NCI-H2029 (cell line): ENCODE results near the gene PLEKHA4.
"Not testable (repeated sequence)": the region's sequence is repeated elsewhere in the genome, so short reads cannot be mapped to it uniquely, and the experiment has no call there.

Experiments
- DNase-seq: peaks from one replicate; lab custom pipeline; 2025; lab: John Stamatoyannopoulos, UW

Gene PLEKHA4

DNA sequence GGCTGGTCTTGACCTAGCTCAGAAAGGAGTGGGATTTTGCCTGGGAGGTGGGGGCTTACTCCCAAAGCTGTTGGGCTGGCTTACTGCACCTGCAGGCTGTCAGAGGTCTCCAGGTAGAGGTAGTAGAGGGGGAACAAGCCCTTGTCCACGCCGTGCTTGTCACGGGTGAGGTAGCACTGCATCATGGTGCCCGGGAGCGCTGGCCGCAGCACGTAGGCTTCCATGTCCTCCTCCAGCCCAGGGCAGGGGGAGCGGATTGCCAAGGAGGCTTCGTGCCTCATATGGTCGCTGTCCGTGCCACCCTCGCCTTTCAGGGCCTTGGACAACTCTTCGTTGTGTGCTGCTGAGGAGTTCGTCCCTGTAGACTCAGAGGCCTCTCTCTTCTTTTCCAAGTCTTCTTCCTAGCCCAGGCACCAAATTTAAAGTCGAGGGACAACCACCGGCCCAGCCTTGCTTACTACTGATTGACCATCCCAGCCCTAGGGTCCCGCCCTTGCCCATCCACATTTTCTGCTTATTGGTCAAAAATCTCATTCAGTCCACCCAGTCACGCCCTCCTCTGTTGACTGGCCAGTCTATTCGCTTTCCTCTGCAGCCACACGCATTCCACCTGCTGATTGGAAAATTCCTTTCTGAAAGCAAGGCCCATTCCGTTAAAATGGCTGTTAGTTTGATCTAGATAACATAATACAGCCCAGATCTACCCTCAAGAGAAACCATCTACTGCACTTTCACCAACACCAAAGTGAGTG is 19.6 kb upstream of the PLEKHA4 start:
- no peak for DNase-seq

DNA sequence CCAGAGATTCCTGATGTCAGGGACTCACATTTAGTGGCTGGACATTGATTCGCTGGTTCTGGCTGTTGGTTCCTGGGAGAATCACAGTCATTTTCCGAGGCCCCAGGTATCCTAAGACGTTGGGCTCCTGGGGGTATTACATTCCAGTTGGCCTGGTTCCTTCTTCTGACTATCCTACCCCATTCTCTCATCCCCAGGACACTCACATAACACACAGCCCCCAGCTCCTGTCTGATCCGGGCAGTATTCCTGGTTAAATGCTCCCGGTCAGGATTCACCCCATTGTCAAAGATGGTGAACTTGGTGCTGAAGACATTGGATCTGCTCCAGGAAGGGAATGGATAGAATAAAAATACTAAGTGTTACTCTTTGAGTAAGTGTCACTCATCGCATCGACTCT is 15.3 kb upstream of the PLEKHA4 start:
- DNase-seq: no peak

DNA sequence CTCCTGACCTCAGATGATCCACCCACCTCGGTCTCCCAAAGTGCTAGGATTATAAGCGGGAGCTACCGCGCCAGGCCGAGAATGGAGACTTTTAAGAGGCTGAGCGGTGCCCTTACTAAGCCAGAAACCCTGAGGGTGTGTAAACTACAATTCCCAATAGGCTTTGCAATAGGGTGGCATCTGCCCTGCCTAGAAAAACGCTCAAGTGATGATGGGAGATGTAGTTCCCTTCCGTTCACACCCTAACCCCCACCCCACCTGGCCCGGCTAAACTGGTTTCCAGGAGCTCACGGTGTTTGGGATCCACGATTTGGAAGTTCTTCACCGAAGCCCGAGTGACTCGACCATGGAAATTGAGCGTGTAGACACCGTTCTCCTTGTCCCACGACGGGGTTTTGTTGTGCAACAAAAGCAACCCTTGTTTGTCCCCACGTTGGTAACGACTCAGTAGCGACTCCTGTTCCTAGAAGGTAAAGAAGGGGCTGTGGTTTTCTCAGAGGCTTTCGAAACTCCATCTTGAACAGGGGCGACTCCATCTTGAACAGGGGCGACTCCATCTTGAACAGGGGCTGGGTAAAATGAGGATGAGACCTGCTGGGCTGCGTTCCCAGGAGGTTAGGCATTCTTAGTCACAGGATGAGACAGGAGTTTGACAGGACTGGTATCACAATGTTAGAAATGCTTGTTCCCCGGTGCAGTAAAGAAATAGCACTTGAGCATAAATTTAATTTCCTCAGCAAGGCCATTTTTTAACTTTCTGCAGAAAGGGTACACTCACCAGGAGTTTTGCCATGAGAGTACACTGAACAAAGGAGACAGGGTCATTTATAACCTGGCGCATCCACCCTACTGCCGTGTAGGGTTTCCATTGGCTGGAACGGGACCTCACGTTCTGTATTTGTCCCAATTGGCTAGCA is 13.6 kb upstream of the PLEKHA4 start:
- DNase-seq: no peak

DNA sequence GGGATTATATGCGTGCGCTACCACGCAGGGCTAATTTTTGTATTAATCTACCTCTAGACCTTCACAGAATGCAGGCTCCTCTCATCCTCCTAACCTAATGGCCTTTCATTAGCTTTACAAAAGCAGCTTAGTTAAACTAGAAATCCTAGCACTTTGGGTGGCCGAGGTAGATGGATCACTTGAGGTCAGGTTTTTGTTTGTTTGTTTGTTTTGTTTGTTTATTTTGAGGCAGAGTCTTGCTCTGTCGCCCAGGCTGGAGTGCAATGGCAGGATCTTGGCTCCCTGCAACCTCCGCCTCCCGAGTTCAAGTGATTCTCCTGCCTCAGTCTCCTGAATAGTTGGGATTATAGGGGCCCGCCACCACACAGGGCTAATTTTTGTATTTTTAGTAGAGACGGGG is 11.3 kb upstream of the PLEKHA4 start:
- not testable (repeated sequence) for DNase-seq

DNA sequence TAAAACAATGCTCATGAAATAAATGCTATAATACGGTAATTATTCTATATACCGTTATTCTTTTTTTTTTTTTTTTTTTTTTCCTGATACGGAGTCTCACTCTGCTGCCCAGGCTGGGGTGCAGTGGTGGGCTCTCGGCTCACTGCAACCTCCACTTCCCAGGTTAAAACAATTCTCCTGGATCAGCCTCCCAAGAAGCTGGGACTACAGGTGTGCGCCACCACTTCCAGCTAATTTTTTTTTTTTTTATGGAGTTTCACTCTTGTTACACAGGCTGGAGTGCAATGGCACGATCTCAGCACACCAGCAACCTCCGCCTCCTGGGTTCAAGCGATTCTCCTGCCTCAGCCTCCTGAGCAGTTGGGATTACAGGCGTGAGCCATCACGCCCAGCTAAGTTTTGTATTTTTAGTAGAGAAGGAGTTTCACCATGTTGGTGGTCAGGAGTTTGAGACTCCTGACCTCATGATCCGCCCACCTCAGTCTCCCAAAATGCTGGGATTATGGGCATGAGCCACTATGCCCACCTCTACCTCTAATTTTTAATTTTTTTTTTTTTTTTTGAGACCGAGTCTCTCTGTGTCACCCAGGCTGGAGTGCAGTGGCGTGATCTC is 10.7 kb upstream of the PLEKHA4 start:
- DNase-seq: no peak

DNA sequence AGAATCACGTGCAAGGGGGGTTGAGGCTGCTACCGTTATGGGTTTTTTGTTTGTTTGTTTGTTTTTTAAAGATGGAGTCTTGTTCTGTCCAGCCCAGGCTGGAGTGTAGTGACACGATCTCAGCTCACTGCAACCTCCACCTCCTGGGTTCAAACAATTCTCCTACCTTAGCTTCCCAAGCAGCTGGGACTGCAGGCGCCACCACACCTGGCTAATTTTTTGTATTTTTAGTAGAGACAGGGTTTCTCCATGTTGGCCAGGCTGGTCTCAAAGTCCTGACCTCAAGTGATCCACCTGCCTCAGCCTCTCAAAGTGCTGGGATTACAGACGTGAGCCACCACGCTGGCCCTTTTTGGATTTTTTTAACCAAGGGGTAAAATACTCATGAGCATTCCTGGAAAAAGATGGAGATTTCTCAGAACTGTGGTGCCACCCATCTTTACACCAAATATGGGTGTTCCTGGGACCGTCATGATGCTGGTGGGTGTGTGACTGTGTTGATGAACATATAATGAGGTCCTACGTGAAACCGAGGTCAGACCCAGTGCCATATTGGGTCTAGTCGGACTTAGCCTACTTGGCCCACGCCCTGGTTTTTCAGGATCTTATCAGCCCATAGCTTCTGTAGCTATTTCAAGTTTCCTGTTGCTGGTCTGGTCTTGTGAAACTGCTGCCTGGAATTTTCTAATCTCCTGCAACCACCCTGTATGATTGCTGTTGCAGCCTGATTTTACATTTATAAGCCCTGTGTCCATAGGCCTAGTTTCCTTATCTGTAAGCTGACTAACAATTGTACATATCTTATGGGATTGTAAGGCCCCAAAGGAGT is 10.0 kb upstream of the PLEKHA4 start:
- DNase-seq: no peak

DNA sequence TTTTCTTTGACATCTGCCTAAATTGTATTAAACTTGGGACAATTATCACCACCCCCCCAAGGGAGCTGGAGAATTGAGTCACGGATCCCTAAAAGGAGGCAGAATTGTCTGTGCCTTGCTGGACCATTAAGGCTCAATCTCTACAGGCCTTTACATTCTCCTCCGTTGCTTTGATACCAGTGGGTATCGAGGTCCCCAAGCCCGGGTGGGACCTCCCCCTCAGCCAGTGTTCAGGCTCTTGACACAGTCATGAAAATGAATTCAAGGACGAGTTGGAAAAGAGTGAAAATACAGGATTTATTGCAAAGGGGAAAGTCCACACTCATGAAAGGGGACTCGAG is 9.4 kb upstream of the PLEKHA4 start:
- no peak for DNase-seq

DNA sequence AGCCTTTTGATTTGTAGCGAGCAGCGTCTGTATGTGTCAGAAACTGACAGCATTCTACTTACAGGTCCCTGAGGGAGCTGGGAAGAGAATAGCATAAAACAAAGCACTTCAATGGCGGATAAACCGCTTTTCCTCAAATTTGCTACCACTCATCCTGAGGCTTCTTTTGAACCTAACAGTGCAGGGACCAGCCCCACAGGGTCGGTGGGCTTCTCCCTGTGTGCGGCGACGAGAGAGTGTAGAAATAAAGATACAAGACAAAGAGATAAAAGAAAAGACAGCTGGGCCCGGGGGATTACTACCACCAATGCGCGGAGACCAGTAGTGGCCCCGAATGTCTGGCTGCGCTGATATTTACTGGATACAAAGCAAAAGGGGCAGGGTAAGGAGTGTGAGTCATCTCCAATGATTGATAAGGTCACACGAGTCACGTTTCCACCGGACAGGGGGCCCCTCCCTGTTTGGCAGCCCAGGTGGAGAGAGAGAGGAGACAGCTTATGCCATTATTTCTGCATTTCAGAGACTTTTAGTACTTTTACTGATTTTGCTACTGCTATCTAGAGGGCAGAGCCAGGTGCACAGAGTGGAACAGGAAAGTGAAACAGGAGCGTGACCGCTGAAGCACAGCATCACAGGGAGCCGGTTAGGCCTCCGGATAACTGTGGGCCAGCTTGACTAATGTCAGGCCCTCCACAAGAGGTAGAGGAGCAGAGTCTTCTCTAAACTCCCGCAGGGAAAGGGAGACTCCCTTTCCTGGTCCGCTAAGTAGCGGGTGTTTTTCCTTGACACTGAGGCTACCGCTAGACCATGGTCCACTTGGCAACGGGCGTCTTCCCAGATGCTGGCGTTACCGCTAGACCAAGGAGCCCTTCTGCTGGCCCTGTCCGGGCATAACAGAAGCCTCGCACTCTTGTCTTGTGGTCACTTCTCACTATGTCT is 7.9 kb upstream of the PLEKHA4 start:
- not testable (repeated sequence) for DNase-seq

- DNase-seq: no peak
These were observed 6.1 kb upstream of the PLEKHA4 start for GRCh38 chr19:48874303-48875135.

DNA sequence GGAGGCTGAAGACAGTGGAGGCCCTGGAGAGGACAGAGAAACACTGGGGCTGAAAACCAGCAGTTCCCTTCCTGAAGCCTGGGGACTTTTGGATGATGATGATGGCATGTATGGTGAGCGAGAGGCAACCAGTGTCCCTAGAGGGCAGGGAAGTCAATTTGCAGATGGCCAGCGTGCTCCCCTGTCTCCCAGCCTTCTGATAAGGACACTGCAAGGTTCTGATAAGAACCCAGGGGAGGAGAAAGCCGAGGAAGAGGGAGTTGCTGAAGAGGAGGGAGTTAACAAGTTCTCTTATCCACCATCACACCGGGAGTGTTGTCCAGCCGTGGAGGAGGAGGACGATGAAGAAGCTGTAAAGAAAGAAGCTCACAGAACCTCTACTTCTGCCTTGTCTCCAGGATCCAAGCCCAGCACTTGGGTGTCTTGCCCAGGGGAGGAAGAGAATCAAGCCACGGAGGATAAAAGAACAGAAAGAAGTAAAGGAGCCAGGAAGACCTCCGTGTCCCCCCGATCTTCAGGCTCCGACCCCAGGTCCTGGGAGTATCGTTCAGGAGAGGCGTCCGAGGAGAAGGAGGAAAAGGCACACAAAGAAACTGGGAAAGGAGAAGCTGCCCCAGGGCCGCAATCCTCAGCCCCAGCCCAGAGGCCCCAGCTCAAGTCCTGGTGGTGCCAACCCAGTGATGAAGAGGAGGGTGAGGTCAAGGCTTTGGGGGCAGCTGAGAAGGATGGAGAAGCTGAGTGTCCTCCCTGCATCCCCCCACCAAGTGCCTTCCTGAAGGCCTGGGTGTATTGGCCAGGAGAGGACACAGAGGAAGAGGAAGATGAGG is 5.3 kb upstream of the PLEKHA4 start:
- no peak for DNase-seq

GRCh38 chr19:48872884-48873475 is 4.6 kb upstream of the PLEKHA4 start:
- DNase-seq: peak; percentile 81

DNA sequence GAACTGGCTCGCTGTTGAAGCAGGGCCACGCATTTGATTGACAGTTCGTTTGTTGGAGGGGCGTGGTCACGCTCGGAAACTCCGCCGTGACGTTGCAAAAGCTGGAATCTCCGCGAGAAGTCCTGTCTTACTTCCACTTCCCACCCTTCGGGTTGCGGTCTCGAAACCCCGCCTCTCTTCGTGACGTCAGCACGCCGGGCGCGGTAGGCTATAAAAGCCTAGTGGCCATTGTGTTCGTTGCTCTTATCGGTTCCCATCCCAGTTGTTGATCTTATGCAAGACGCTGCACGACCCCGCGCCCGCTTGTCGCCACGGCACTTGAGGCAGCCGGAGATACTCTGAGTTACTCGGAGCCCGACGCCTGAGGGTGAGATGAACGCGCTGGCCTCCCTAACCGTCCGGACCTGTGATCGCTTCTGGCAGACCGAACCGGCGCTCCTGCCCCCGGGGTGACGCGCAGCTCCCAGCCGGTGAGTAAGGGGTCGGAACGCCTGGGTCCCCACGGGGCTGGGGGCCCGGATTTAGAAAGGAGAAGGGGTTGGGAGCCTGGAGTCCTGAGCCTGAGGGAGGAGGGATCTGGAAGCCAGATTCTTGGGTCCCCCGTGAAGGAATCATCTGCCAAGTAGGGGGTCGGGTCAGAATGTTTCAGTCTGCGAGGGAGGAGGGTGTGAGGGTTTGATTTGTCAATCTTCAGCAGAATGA is 3.9 kb upstream of the PLEKHA4 start, which contains the start of gene PPP1R15A:
Gene PPP1R15A (plus strand): TSS at position 240 of the 702 bp plus-strand sequence. CDS start 813 bp downstream, outside the sequence.
- DNase-seq: peak; percentile 94

DNA sequence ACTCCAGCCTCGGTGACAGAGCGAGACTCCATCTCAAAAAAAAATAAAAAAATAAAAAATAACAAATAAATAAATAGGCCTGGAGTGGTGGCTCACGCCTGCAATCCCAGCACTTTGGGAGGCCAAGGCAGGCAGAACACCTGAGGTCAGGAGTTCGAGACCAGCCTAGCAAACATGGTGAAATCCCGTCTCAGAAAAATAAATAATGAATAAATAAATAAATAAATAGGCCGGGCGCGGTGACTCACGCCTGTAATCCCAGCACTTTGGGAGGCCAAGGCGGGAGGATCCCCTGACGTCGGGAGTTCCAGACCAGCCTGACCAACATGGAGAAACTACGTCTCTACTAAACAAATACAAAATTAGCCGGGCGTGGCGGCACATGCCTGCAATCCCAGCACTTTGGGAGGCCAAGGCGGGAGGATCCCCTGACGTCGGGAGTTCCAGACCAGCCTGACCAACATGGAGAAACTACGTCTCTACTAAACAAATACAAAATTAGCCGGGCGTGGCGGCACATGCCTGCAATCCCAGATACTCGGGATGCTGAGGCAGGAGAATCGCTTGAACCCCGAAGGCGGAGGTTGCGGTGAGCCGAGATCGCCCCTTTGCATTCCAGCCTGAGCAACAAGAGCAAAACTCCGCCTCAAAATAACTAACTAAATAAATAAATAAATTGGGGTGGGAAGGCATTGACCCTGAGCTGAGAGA is 3.2 kb upstream of the PLEKHA4 start:
- DNase-seq: not testable (repeated sequence)

- DNase-seq: no peak
These were observed 1.6 kb upstream of the PLEKHA4 start for GRCh38 chr19:48870048-48870447.

DNA sequence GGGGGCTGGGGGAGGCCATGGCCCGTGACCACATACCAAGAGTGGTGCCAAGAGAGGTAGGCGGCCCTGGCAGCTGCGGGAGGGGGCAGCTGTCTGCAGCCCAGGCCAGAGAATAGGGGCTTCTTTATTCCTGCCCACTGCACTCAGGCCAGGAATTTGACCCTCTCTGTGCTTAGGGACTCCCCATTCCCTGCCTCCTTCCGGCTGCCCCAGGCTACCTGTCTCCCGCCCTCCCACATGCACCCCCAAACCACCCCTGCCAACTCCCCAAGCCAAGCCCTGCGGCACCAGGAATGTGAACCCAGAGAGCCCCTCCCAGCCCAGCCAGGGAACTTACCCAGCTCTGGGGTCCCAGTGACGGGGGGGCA is 687 bp downstream of the PLEKHA4 start:
- DNase-seq: no peak

DNA sequence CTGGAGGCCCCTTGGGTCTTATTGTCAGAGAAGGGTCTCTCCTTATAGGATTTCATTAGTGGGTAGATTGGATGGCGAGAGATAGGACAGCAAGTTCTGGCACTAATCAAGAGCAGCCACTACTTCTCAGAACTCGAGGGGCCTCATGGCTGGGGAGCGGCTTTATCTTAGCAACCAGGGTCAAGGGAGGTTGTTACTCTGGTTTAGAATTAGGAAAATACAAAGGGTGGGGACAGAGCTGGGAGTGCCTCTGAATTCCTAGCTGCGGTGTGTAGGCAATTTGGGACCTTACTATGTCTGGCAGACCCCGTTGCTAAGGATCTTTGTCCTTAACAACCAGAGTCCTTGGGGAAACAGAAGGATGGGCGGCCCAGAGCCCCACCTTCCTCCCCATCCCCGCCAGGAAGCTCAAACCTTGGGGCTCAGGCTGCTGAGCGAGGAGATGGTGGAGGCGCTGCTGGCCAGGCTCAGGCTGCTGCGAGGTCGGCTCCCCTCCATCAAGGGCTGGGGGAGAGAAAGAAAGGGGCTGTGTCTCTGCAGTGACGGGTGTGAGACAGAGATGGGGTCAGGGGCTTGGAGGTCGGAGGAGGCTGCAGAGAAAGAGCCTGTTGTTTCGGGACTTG is 1.2 kb downstream of the PLEKHA4 start:
- DNase-seq: no peak

- DNase-seq: no peak
These were observed 1.7 kb downstream of the PLEKHA4 start for GRCh38 chr19:48866692-48867091.
